Cardiac fibroblast (primary cell): ENCODE data around the gene MLLT3.
A peak's percentile ranks its signal among the peaks of the same experiment; 100 is the strongest.

ENCODE experiments used
- DNase-seq, 2 donors: peaks; one replicate each; pipeline versions ENCODE4 v3.0.0 to v3.0.0-alpha.2; 2010; ENCODE audit warnings: low read depth in 2 of 2
- H3K4me3 ChIP-seq, 2 donors: replicated peaks in 1 of 2; 1 replicate in 1 of 2; 2 replicates in 1 of 2; pipeline ENCODE4 v1.5.1; 2011; ENCODE audit warnings: low read depth in 2 of 2, low read length in 2 of 2, mild to moderate bottlenecking in 2 of 2, moderate library complexity in 1 of 2
- CTCF ChIP-seq: IDR thresholded peaks from one replicate; pipeline ENCODE4 v1.5.1; 2011; ENCODE audit warnings: low read depth, mild to moderate bottlenecking, low read length, inconsistent platforms

MLLT3 gene

GRCh38 chr9:20598367-20598766 is 23.9 kb downstream of the MLLT3 start:
- DNase-seq: no peak
- H3K4me3 ChIP-seq: no peak overlapping the region
- TF ChIP-seq CTCF: no peak

GRCh38 chr9:20597862-20598261 is 24.4 kb downstream of the MLLT3 start:
- TF ChIP-seq CTCF: no peak
- DNase-seq: no peak
- H3K4me3 ChIP-seq: no peak overlapping the region

GRCh38 chr9:20594608-20595007 is 27.7 kb downstream of the MLLT3 start:
- no peak for DNase-seq
- no peak overlapping the region for H3K4me3 ChIP-seq
- TF ChIP-seq CTCF: no peak

GRCh38 chr9:20593537-20593936 is 28.8 kb downstream of the MLLT3 start:
- peak; percentile 79 to 87 for DNase-seq
- H3K4me3 ChIP-seq: no peak overlapping the region
- TF ChIP-seq CTCF: no peak

GRCh38 chr9:20593105-20593504 is 29.2 kb downstream of the MLLT3 start:
- no peak for DNase-seq
- TF ChIP-seq CTCF: no peak
- no peak overlapping the region for H3K4me3 ChIP-seq

GRCh38 chr9:20592673-20593072 is 29.6 kb downstream of the MLLT3 start:
- no peak for DNase-seq
- TF ChIP-seq CTCF: no peak
- no peak overlapping the region for H3K4me3 ChIP-seq

- TF ChIP-seq CTCF: no peak
- H3K4me3 ChIP-seq: no peak overlapping the region
- DNase-seq: no peak
Observed at GRCh38 chr9:20591223-20591622, 31.1 kb downstream of the MLLT3 start.
